H1 (cell line): ENCODE data around the gene HSD17B2.

ENCODE experiments used
- CHD2 ChIP-seq: IDR thresholded peaks from 2 replicates; pipeline ENCODE4 v1.6.1; 2012; ENCODE audit warnings: low read length, improper control_type of control experiment
- CTCF ChIP-seq, 3 experiments: IDR thresholded peaks; 1 replicate in 2 of 3; 2 replicates in 1 of 3; pipeline versions ENCODE4 v1.5.1 to v1.6.1; 2011; ENCODE audit warnings: low read length in 3 of 3, mild to moderate bottlenecking in 3 of 3, inconsistent platforms in 2 of 3, low read depth in 1 of 3, moderate library complexity in 1 of 3; ENCODE audit not compliant: insufficient read depth in 1 of 3; ENCODE audit errors: control extremely low read depth in 1 of 3
- EP300 ChIP-seq, 2 experiments: IDR thresholded peaks; 1 replicate in 1 of 2; 2 replicates in 1 of 2; pipeline ENCODE4 v1.6.1; 2011 to 2012; ENCODE audit warnings: low read depth in 2 of 2, low read length in 2 of 2, mild to moderate bottlenecking in 2 of 2, borderline replicate concordance in 1 of 2, inconsistent platforms in 1 of 2, moderate library complexity in 1 of 2
- JUN ChIP-seq: IDR thresholded peaks from 2 replicates; pipeline ENCODE4 v1.6.1; 2011; ENCODE audit warnings: low read depth, mild to moderate bottlenecking, improper control_type of control experiment, low read length
- MAFK ChIP-seq: IDR thresholded peaks from 2 replicates; pipeline ENCODE4 v1.6.1; 2012; ENCODE audit warnings: low read depth, mild to moderate bottlenecking, improper control_type of control experiment, low read length
- MAX ChIP-seq: IDR thresholded peaks from 2 replicates; pipeline ENCODE4 v1.6.1; 2012; ENCODE audit warnings: inconsistent platforms
- RFX5 ChIP-seq: IDR thresholded peaks from 2 replicates; pipeline ENCODE4 v1.6.1; 2011; ENCODE audit warnings: low read depth, low read length, improper control_type of control experiment, borderline replicate concordance

- TF ChIP-seq JUN (no peak), RFX5 (no peak), CHD2 (no peak), MAX (no peak), CTCF (IDR thresholded peaks at IDR 0.05; ENCODE audit: control extremely low read depth in 1 of 3, insufficient read depth in 1 of 3, low read depth in 1 of 3, low read length in 3 of 3) (no peak), MAFK (no peak), EP300 (IDR thresholded peaks at IDR 0.05; ENCODE audit: borderline replicate concordance in 1 of 2, low read depth in 2 of 2, low read length in 2 of 2) (no peak)
Observed at GRCh38 chr16:82051656-82052055, 16.6 kb downstream of the HSD17B2 start.
